HuH-7.5 (cell line): Measurements from ENCODE around the gene HDAC4.
"Not testable (repeated sequence)": the region's sequence is repeated elsewhere in the genome, so short reads cannot be mapped to it uniquely, and the experiment has no call there.

ENCODE experiments used
- DNase-seq: peaks from one replicate; pipeline ENCODE4 v3.0.0; 2011; ENCODE audit warnings: low spot score

The HDAC4 gene

DNA sequence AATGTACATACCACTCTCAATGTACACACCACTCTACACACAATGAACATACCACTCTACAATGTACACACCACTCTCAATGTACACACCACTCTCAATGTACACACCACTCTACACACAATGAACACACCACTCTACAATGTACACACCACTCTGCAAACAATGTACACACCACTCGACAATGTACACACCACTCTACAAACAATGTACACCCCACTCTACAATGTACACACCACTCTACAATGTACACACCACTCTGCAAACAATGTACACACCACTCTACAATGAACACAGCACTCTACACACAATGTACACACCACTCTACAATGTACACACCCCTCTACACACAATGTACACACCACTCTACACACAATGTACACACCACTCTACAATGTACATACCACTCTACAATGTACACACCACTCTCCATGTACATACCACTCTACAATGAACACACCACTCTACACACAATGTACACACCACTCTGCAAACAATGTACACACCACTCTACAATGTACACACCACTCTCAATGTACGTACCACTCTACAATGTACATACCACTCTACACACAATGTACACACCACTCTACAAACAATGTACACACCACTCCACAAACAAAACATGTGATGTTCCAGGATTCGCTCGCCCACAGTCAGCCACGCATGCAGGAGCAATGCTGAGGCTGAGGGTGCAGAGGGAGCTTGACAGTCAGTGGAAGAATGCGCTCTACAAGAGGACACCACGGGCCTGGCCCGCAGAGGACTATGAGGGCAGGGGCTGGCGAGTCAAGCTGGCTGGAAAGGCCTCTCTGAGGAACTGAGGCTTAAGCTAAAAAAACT lies 118.2 kb downstream of the HDAC4 start:
- no peak for DNase-seq

DNA sequence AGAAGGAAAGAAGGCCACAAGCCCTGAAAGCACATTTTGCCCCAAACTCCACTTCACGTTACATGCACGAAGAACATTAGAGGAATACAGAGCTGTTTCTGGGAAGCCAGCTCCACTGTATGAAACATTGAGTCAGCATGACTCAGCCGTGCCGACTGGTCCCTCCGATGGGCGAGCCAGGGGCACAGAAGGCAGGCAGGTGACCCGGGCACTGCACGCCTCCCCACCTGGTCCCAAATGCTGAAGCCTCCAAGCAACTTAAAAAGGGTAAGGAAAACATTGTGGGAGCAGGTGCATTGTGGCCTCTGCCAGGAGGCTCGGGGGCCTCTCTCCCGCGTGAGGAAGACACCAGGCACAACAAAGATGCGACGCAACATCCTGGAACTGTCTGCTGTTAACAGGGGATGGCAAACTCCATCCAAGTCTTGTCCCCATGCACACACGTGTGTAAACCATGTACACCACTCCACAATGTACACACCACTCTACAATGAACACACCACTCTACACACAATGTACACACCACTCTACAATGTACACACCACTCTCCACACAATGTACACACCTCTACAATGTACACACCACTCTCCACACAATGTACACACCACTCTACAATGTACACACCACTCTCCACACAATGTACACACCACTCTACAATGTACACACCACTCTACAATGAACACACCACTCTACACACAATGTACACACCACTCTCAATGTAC lies 120.4 kb downstream of the HDAC4 start:
- DNase-seq = not testable (repeated sequence)

DNA sequence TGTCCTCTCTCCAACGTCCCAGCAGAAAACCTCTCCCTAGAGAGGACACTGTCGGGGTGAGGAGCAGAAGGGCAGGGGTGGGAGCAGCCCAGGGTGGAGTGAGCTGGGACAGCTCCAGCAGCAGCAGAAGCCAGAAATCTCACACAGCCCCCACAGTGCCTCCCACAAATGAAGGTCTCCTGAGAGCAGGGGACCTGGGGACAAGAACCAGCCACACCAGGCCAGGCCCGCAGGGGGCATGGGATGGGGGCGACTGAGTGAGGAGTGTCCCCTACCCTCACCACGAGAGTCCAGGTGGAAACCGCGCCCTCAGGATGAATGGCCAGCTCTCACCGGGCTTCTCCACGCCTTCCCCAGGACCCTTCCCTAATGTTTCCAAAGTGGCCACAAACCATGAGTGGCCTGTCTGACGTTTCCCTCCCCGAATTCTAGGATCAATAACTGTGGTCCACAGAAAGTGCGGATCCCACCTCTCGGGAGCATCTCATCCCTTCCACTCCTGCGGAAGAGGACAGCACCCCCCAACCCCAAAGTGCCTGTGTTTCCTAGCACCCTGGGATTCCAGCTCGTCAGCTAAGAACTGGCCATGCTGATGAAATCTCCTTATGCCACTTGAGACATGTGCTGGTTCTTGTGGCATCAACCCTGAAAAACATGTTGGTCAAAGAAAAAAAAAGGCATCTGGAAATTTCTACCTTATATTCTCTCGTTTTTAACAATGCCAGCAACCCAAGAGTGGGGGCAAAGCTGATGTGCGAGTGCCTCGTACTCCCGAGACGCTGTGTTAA lies 121.1 kb downstream of the HDAC4 start:
- no peak for DNase-seq

DNA sequence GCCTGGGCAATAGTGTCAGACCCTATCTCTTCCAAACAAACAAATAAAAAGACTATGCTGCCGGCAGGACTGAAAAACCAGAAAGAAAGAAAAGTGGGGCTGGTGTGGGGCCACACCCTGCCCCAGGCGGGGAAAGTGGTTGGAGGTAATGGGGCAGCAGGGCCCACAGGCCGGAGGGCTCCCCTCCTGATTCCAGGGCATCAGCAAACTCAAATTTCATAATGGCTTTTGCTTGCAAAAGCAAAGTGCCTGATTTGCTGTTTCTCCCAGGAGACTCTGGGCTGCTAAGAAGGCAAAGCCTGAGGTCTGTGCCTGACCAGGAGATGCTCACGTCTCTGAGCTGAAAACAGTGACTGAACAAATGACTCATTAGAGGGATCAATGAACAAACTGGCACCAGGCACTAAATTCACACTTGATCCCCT lies 121.9 kb downstream of the HDAC4 start:
- DNase-seq = no peak

DNA sequence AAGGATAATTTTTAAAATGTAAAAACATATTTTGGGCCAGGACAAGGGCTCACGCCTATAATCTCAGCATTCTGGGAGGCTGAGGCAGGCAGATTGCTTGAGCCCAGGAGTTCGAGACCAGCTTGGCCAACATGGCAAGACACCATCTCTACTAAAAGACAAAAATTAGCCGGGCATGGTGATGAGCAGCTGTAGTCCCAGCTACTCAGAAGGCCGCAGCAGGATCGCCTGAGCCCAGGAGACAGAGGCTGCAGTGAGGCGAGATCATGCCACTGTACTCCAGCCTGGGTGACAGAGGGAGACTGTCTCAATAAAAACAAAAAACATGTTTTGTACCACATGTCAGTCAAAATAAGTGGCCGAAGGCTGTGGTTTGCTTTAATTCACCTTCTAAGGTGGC lies 122.5 kb downstream of the HDAC4 start:
- DNase-seq = no peak

DNA sequence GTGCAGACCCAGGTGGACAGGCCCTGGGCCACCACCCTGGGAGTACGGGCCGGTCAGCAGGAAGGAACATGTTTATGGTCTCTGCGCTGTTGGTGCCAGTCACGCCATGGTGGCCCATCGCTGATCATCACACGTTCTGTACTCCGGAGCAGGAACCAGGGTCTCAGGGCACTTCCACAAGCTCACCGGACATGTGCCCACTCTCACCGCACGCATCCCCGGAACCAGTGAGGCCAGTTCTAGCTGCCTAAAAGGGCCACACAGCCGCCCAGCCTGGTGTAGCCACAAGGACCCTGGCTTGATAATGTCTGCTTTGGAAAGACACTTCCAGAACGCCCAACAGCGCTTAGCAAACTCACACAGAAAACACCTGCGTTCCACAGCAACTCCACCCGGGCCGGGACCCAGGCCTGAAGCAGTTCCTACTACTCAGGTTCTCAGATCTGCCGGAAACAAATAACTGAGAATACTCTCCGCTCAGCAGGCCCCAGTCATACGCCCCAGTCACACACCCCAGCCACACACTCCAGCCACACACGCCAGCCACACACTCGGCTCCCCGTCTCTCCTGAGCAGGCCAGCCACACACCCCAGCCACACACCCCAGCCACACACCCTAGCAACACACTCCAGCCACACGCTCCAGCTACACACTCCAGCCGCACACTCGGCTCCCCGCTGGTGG lies 123.3 kb downstream of the HDAC4 start:
- DNase-seq = no peak

DNA sequence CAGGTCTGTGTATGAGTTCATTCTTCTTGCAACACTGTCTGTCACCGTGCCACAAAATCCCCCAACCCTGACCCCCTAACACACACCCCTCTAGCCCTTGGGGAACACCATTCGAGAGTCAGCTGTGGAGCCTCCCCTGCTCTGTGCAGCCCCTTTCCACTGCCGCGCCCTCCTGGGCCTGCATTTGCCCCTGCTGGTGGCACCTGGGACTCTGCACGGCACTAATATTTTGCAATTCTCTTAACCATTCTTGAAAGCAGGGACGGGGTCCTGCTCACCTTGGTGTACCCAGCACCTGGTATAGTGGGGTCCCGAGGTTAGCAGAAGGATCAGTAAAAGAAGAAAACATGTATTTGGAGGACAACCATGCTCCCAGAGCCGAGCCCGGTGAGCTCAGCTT lies 124.0 kb downstream of the HDAC4 start:
- no peak for DNase-seq

DNA sequence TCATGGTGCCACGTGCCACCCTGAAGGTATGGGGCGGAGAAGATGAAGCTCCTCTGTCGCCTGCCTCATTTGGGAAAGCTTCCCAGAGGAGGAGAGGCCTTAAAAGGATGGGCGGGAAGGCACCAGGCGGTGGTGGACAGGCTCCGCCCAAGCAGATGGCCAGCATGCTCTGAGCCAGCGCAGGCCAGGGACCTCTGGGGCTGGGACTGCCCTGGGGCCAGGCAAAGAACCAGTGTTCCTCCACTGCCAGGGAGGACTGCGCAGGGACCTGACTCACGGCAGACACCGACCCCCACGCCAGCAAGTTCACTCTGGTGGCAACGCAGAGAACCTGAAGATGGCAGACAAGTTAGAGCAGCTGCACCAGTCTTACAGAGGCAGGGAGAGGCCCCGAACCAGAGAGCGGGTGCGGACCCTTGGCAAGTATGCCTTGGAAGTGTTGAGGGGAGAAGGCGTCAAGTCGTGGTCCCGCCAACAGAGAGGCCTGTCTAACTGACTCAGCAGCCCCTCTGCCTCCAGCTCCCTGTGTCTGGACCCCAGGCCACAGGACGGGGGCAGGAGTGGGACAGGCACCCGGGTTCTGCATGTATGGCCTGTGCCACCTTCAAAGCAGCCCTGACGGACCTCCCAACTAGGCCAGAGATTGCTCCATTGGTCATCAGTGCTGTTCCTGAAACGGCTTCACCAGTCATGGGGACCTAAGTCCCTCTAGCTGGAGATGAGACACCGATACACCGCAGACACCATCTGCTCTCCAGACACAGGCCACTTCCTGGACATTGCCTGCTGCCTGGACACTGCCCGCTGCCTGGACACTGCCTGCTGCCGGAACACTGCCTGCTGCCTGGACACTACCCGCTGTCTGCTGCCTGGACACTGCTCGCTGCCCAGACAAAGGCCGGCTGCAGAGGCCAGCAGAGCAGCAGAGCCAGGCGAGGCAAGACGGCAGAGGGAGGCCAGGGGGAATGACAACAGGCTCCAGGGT lies 124.7 kb downstream of the HDAC4 start:
- DNase-seq = no peak

DNA sequence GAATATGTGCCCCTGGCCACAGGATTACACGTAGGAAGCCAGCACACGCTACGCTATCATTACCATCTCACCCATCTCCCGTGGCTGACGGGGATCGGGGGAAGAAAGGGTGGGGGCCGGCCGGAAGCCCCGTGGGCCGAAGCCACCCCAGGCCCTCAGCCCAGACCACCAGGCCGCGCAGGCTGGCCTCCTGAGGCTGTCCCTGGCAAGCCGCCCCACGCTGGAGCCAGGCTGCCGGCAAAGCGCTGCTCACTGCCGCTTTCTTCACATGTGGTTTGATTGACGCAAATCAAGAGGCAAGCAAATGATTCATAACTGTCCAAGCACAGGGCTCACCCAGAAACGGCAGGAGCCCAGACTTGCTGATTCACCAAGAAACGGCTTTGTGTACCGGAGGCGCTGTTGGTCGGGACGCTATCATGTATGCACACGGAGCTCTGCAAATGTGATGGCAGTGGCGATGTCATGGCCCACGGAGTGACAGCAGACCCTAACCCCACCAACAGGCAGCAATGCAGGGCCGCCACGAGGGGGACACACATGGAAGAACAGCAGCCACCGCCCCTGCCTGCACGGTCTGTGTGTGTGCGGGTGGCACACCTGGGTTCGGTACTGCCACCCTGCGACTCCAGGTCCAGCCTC lies 125.7 kb downstream of the HDAC4 start:
- DNase-seq = no peak

DNA sequence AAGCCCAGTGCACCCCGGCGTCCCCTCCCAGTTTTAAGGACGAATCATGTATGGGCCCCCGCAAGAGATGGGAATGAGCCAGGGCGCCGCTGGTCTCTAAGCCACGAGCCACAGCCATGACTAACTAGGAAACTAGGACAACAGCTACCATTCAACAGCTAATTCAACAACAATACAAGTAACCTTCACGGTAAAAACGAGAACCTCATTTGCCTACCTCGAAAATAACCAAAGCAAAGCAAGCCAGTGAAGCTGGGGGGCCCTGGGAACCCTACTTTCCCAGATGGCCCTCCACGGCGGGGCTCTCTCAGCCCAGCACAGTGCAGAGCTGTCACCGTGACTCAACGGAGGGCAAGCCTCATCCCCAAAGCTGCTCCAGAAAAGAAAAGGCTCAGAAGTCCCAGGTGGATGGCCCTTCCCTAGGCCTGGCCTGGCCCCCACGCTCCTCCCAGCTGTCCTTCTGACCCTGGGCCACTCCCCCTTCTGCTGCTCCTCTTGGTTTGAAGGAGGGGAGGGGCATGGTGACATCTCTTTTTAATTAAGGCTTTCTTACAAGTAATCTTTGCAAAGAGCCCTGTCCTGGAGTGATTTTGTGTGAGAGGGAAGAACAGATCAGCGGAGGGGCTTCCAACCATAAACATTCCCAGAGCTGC lies 126.3 kb downstream of the HDAC4 start:
- no peak for DNase-seq

DNA sequence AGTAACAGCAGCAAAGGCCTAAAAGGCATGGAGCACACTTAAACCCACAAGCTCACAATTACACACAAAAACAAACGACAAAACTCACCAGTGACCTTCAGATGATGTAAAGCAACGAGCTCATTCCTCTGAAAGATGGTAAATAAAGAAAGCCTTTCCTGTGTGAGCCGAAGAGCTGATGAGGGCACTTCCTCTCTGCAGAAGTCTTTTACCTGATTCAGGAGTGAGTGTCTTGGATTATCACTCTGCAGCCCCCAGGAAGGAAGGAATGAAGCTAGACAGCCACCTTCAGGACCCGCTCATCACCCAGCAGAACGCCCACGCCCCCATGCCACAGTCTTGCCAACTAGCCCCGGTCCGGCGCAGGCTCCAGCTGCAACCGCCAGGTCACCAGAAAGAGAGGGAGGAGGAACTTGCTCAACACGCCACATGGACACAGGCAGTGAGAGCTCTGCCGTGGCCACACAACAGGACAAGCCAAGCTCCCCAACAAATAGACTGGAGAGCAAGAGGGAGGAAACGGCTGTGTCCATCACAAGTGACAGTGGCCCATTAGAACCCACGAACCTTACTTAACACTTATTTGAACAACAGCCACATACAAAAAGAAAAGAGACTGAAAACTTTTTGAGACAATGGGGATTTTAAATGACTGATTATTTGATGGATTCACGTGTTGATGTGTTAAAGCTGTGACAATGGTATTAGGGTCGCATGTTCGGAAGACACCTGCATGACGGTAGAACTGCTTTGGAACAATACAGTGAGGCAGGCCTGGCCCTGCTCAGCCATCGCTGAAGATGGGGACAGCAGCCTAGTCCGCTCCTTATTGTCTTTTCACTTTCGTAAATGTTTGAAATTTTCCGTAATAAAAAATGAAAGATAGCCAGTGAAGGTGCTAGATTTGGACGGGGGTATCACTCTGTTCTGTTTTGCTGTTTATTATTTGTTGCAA lies 127.3 kb downstream of the HDAC4 start:
- DNase-seq = no peak

DNA sequence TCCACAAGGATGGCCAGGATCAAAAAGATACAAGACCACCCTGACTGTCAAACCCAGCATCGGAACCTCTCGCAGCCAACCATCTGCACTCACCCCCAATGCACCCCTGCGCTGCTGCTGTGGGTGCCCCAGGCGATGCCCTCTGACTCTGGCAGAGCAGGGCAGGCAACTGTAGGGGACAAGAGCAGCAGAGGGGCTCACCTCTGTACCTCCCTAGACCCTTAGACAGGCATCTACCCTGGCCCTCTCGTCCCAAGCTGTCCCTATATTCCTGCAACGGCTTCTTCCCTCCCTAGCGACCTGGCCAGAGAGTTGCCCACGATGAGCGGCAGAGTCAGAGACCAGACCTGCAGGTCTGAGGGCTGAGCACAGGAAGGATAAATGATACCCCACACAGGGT lies 128.2 kb downstream of the HDAC4 start:
- DNase-seq = no peak

DNA sequence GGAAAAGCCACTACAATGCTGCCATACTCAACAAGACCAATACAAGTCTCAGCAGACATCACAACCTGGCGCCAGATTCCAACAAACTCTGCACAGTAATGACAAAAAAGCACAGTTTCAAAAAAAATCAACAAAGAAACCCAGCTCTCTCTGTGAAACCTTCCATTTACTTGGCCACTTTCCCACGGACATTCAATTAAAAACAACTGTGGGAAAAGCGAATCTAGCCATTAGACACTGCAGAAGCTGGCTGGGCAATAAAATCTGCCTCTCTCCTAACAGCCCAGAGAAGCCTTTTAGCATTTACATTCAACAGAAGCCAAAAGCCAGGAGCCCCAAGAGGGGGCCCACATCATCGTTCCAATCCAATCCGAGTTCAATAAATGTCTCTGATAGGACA lies 128.9 kb downstream of the HDAC4 start:
- no peak for DNase-seq

DNA sequence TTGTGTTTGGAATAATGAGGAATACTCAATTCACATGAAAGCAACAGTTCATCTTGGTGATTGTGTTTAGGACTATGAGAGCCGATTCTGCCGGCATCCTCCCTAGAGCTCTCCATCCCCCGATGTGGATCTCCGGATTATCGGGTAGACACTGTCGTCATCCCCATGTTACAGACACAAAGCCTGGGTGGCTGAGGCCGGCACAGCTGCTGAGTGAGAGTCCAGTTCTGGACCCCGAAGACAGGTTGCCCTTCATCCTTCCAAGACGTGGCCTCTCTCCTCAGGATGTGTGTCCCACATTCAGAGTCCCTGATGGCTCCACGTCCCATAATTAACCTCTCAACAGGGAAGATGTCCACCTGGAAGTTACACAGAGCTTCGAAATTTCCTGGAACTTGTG lies 129.3 kb downstream of the HDAC4 start:
- no peak for DNase-seq

DNA sequence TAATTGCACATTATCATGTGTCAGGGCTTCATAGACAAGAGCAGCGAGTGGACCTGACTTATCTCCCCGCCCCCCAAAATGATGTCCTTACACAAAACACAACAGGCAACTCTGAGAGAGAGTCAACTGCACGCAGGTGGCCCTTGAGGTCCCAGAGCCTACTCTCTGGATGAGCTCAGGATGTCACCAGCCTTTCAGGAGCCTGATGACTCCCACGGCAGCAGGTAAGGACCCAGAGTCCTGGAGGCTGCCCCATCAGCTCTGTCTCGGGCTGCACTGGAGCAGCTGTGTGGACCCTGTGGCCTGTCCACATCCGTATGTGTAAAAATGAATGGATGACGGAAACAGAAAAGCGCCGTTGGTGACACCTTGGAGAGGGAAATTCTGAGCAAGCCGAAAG lies 130.9 kb downstream of the HDAC4 start:
- no peak for DNase-seq

DNA sequence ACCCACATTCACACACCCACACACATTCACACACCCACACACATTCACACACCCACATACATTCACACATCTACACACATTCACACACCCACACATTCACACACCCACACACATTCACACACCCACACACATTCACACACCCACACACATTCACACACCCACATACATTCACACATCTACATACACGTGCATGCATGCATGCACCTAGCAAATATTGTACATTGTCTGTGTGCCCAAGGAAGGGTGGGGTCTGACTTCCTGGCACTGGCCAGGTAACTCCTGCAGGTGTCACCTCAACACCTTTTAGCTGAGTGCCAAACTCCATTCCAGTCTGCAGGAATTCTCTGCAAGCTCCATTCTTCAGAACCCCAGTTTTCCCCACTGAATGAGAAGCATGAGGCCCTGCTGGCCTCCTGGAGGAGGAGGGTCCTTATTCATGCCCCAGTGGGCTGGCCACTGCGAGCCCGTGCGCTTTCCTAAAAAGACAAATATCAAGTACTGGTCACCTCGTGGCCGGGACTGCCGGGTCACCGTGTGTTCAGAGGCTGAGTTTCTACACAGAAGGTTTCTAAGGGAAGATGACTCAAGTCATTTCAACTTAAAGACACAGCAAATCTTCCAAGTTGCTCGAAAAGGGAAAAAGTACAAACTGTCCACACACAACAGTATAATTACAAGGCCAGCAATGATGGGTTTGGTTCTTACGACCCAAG lies 131.5 kb downstream of the HDAC4 start:
- DNase-seq = no peak

DNA sequence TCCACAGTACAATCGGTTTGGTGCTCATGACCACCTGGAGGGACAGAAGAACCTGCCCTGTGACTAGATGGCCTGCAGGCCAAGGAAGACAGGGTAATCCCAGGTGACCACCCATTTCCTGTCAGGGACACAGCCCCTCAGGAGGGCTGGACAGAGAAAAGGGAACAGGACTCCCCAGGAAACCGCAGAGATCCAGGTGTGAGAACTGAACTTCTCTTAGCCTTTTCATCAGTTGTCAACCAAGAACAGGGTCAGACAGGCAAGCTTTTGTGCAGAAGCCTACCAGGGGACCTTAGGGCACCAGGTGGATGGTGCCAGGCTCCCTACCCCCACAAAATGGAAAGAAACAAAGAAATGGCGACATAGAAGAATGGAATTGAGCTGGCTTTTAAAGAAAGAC lies 132.3 kb downstream of the HDAC4 start:
- DNase-seq = no peak

DNA sequence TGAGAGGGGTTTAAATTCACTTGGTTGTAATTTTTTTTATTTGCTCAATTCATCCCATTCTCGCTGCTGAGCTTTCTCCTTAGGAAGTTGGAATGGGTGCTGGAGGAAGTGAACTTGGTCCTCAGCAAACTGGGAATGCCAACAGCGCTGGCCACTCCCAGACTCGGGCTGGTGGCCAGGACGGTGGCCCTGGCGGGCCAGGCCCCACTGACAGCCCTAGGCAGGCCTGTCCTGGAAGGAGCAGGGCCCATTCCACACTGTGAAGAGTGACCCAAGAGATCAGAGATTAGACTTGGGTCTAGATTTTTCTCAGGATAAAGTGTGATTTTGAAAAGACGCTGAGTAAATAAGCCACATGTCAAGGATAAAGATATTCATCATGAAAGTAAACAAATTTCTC lies 132.7 kb downstream of the HDAC4 start:
- DNase-seq = no peak
